Measurements from ENCODE around the gene PDE2A.

PDE2A gene

DNA sequence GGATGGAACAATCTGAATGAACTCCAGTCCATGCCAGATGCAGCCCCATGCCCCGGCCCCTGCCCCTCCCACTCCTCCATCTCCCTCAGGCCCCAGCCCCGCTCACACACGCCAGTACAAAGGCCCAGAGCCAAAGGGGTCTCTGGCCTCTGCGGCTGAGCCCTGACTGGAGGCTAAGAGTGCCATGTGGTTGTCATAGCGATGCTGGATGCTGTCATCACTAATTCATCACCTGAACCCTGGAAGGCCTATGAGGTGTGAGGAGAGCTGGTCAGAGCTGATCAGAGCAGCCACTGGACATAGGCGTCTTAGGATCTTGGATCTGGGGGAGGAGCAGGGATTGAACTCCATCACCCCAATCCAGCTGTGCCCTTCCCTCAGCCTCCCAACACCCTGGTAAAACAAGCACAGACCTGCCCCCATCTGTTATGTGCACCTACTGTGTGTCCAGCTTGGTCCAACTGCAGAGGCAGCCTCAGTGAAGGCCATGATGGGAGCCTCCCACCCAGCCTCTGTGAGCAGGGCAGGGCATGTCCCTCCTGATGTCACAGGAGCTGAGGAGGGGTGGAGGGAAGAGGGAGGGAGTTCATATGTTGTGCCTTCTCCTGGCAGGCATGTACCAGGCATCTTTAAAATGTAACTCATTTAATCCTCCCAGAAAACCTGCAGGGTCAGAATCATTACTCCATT, 16.7 kb downstream of the PDE2A start:
- no peak for DNase-seq (ENCODE audit: low spot score)

- no peak for DNase-seq (ENCODE audit: low spot score)
These were observed 18.2 kb downstream of the PDE2A start for GRCh38 chr11:72655896-72656464.

DNA sequence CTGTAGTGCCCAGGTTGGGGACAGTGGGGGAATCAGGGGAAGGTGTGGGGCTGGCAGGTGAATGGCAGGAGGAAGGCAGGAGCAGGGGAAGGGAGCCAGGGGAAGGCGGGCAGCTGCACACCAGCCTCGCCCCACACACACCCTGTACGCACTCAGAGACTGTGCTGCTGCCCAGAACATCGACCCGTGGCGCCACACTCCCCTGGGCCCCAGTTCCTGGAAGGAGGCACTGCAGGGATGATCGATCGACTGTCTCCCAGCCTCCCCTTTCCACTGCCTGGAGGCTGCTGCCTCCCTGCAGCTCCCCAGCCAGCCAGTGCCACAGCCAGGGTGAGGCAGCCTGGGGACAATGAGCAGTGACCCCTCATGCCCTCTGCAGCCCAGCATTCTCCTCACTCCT, 19.2 kb downstream of the PDE2A start:
- DNase-seq (ENCODE audit: low spot score), result no peak

DNA sequence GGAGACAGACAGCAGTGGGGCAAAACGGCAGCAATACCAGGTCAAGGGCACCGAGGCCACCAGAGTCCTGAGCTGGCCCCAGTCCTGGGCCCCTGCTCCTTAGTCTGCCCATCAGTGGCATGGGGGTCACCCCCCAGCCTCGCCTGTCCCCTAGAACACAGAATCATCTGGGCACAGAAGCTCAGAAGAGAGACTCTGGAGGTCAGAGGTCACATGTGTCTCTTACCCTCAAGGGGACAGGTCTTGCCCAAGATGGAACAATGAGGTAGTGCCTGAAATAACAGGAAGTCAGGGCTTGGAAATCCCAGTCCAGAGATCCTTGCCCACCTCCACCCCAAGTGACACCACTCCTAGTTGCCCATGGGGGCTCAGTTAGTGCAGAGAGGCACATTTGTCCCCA, 20.6 kb downstream of the PDE2A start:
- DNase-seq (ENCODE audit: low spot score), result no peak

DNA sequence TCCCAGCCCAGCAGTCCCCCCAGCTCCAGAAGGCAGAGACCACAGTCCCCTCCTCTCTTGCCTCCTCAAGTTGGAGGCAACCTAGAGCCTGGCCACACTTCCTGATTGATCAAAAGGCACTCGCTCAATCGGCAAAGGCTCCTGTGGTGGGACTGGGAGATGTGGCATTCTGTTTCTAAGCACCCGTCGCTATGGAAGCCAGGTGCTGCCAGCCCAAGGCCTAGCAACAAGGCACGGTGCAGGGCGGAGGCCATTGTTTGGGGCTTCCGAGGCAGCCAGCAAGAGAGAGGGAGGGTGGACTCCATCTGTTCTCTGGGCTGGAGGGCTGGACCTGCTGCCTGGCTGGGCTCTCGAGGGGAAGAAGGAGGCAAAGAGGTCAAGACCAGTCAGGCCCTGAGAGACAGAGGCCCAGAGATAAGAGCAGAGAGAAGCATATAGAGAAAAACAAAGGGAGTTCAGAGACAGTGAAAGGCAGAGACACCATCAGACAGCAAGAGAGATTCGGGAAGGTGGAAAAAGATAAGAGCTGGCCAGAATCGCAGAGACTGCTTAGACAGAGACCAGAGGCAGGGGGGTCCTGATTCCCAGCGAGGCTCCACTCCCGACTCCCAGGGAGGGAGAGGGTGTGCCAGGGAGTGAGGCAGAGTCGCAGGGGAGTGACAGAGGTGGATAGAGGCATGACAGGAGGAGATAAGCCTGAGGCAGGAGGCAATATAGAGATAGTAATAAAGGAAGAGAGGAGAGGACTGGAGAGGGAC, 21.2 kb downstream of the PDE2A start:
- DNase-seq (ENCODE audit: low spot score), result no peak

GRCh38 chr11:72652133-72652532, 22.1 kb downstream of the PDE2A start:
- no peak for DNase-seq (ENCODE audit: low spot score)

DNA sequence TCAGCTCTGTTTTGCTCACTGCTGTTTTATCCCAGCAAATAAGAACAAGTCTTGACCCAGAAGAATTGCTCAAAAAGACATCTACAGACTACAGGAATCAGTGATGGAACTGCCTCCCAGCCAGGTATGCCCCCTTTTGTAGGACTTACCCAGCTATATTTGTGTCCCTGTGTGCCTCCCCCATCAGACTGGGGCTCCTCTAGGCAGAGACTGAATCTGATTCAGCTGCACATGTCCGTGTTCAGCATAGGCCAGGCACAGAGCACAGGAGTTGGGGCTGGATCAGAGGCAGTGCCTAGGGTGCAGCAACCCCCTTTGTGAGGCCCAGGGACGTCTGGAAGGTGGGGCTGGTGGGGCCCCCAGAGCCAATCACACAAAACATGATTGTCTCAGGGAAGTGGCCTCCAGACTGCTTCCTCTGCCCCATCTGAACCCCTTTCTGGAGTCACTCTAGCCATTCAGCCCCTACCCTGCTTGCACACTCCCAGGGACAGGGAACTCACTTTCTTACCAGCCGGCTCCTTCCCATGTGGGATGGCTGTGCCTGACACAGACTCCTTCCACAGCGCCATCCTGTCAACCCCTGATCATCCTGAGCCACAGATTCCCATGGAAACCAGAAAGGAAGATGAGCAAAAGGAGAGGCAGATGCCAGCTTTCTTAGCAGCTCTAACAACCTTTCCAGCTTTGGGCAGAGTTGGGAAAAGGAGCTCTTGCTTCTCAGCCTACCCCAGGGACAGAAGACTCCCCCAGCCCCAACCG, 24.8 kb downstream of the PDE2A start:
- DNase-seq (ENCODE audit: low spot score), result no peak

DNA sequence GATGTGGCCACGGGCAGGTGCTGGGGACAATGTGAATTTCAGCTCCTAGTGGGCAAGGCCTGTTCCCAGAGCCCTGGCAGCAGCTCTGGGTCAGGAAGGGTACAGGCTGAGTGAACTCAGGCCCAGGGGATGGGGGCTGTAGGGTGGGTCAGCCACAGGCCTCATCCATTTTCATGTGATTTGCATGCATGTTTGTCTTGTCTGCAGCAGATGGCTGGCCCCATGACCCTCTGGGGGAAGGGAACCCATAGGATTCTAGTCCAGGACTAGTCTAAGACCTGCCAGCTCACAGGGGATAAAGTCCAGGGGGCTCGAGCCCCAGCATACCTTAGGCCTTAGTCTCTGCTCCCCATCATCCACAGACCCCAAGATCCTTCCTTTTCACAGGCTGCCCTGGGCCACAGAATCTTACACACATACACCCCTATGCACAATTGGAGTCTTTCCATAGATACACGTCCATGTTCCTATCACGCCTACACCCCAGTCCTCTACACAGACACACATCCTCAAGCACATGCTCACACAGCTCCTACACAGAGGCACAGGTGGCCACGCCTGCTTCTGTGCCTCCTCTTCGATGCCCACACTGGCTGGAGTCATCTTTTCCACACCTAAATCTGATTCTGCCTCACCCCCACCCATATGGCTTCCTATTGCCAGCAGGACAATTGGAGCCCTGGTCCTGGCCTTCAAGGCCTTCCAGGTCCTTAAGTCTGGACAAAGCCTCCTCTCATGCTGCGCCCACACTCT, 25.7 kb downstream of the PDE2A start:
- no peak for DNase-seq (ENCODE audit: low spot score)

- DNase-seq (ENCODE audit: low spot score), result no peak
These were observed 26.3 kb downstream of the PDE2A start for GRCh38 chr11:72647882-72648281.

DNA sequence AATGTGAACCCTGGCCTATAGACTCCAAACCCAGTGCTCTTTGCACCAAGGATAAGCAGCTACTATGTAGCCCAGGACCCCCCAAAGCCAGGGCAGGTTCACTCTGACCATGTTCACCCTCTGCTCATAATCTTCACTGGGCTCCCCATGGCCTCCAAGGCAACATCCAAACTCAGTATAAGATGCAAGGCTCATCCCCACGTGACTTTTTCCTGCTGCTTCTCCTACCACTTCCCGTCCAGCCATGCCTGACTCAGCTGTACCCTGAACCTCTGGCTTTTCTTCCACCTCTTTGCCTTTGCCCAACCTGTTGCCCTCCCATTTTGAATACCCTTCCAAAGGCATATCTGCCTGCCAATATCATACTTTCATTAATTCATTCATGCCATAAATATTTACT, 27.8 kb downstream of the PDE2A start:
- DNase-seq (ENCODE audit: low spot score), result no peak

DNA sequence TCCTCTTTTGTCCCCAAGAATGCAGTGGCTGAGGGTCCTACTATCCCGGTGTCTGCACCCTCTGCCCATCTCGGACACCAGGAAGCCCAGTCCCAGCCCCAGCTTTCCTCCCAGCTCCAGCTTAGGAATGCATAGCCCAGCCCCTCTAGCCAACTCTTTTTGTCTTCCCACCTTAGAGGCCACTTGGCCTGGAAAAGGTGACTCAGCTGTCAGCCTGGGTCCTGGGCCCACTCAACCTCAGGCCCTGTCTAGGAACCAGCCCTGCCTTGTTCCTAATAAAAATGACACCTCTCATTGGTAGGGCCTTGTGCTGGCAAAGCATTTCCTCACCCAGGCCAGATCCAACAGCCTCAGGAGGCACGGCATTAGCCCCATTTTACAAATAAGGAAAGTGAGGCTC, 28.2 kb downstream of the PDE2A start:
- DNase-seq (ENCODE audit: low spot score), result no peak

- DNase-seq (ENCODE audit: low spot score), result no peak
These were observed 30.7 kb downstream of the PDE2A start for GRCh38 chr11:72643547-72643946.

- no peak for DNase-seq (ENCODE audit: low spot score)
These were observed 31.2 kb downstream of the PDE2A start for GRCh38 chr11:72642884-72643522.

DNA sequence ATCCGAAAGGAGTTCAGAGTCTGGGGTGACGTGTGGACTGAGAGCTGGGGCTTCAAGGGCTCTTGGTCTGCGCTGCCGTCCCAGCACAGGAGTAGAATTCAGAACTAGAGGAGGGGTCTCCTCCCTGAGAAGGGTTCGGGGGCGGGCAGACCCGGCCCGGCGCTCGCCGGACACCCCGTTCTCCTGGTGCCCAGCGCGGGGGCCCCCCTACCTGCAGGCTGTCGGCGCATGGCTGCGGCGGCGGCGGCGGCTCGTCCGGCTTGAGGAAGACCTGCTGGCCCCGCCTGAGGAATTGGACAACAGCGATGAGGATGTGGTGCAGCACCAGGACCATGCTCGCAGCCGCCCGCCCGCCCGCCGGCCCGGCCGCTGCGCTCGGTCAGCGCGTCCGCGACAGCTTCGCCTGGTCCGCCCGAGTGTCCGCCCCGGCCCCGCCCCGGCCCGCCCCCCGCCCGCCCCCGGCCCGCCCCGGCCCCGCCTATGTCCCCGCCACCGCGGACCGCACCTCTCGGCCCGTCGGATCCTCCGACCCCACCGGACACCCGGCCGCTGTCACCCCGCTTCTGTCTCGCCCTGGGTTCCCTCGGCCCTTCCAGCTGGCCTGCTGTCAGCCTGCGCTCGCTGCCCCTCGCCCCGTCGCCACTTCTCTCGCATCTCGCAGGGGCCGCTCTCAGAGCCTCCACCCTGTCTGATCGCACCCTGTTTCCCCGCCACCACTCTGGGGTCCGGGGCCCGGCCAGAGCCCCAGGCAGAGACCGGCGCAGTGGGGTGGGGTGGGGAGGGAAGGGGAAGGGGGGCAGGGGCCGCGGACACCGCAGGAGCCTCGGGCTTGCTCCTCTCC, 32.0 kb downstream of the PDE2A start:
- no peak for DNase-seq (ENCODE audit: low spot score)

DNA sequence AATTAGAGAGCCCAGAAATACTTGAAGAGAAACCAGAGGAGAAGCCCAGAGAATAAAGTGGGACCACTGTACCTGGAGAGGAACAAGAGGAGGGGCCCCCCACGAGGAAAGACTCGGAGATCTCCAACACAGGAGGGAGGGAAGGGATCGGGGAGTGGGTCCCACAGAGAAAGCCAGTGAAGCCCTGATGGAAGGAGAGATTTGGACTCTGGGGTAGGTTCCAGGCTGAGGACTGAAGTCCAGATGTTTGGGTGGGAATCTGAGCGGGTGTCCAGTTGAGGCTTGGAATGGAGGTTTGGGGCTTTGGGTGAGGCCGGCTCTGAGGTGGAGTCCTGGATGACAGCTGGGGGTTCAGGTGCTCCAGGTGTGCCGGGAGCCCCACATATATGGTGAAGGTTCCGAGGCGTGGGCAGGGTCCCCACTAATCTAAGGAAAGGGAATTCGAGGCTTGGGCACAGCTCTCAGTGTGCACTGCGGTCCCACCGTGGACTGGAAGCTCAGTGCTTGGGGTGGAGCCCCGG, 32.6 kb downstream of the PDE2A start:
- DNase-seq (ENCODE audit: low spot score), result no peak

- DNase-seq (ENCODE audit: low spot score), result no peak
These were observed 34.5 kb downstream of the PDE2A start for GRCh38 chr11:72639502-72640375.

DNA sequence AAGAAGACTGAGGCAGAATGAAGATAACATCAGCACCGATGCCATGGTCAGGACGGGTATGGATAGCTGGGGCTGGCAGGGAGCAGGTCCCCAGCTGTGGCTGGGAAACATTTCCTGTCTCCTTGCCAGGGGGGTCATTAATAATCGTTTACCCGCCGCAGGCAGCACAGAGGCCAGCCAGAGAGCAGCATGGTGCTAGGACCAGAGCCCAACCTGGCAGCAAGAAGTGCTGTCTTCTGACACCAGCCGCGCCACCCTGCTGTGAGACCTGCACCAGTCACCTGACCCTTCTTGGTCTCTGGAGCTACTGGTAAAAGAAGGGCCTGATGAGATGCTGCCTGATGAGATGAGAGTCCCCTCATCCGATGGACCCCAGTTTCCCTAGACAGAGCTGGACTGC, 36.3 kb downstream of the PDE2A start:
- DNase-seq (ENCODE audit: low spot score), result no peak

DNA sequence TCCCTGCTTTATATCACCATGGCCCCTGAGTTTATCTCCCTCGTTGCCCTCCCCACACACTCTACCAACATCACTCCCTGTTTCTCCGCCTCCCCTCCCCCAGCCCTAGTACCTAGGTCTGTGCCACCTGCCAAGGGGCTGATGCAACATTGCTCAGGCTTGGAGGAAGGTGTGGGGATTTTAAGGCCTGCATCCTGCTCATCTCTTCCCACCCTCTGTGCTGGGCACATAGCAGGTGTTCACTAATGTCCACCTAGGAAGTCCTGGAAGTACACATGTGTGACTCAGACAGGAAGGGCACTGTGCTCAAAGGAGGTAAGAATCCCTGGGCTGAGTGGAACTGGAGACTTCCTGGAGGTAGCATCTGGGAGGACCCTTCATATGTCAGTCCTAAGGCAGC, 37.0 kb downstream of the PDE2A start:
- DNase-seq (ENCODE audit: low spot score), result no peak

GRCh38 chr11:72636376-72636775, 37.8 kb downstream of the PDE2A start:
- DNase-seq (ENCODE audit: low spot score), result no peak

All from pons (tissue), 1 donor.